Fibroblast of lung (primary cell): ENCODE measurements around the gene PDZK1. TPM values are rescaled to one million over a fixed set of nuclear protein-coding genes. Genes with fewer than 3 reads are reported as not detected.

Source experiments
- polyA plus RNA-seq, 2 donors: library from polyadenylated mRNA; depleted of rRNA in 1 of 2; stranded (reverse) in 1 of 2; unstranded in 1 of 2; fragments of >200 nt; gene quantifications; 2 replicates each; pipeline ENCODE4 v1.2.1, GENCODE V29; 2011 to 2012; ENCODE audit warnings: missing spikeins in 1 of 2
- total RNA-seq: library from RNA; depleted of rRNA; stranded (reverse); fragments of >200 nt; gene quantifications from 2 replicates; pipeline ENCODE4 v1.2.1, GENCODE V29; 2014

PDZK1 gene
- total and polyA plus RNA-seq, 2 donors (not counting 1 experiment from before 2014, with no cell fraction given), result 0.91 to 1.5 TPM

Other genes with a start within 250 kb of the PDZK1 start
- gene GPR89A, start 99.4 kb downstream of the PDZK1 start, total RNA-seq, result 22.1 and 23.6 TPM in 2 replicates
- gene GPR89A, start 99.4 kb downstream of the PDZK1 start, polyA plus RNA-seq, result 25.4 and 30.8 TPM in 2 replicates
- not detected in 2 replicates for gene CD160, start 12.1 kb upstream of the PDZK1 start, total RNA-seq
- 0.05 TPM in 1 of 2 replicates, not detected in the other for gene CD160, start 12.1 kb upstream of the PDZK1 start, polyA plus RNA-seq
- gene RNF115, start 116.7 kb upstream of the PDZK1 start, total RNA-seq, result 9.2 and 19.8 TPM in 2 replicates
- 16.2 and 25.5 TPM in 2 replicates for gene RNF115, start 116.7 kb upstream of the PDZK1 start, polyA plus RNA-seq
- gene POLR3C, start 116.8 kb upstream of the PDZK1 start, total RNA-seq, result 32.1 and 38.3 TPM in 2 replicates
- 45.1 and 64.5 TPM in 2 replicates for gene POLR3C, start 116.8 kb upstream of the PDZK1 start, polyA plus RNA-seq
- gene NUDT17, start 138.3 kb upstream of the PDZK1 start, total RNA-seq, result 2.1 and 5.1 TPM in 2 replicates
- gene NUDT17, start 138.3 kb upstream of the PDZK1 start, polyA plus RNA-seq, result 3.4 and 4.5 TPM in 2 replicates
- 5.1 and 8.9 TPM in 2 replicates for gene PIAS3, start 151.7 kb upstream of the PDZK1 start, total RNA-seq
- 22.9 and 29.3 TPM in 2 replicates for gene PIAS3, start 151.7 kb upstream of the PDZK1 start, polyA plus RNA-seq
- gene ANKRD35, start 178.5 kb upstream of the PDZK1 start, total RNA-seq, result 2.3 and 4.5 TPM in 2 replicates
- 0.65 and 3.4 TPM in 2 replicates for gene ANKRD35, start 178.5 kb upstream of the PDZK1 start, polyA plus RNA-seq
- gene ITGA10, start 202.7 kb upstream of the PDZK1 start, total RNA-seq, result 0.51 and 2.8 TPM in 2 replicates
- 1.2 and 1.7 TPM in 2 replicates for gene ITGA10, start 202.7 kb upstream of the PDZK1 start, polyA plus RNA-seq
- gene PEX11B, start 211.3 kb upstream of the PDZK1 start, total RNA-seq, result 21.1 and 28.2 TPM in 2 replicates
- 34.3 and 41.3 TPM in 2 replicates for gene PEX11B, start 211.3 kb upstream of the PDZK1 start, polyA plus RNA-seq
- gene RBM8A, start 220.1 kb upstream of the PDZK1 start, total RNA-seq, result 56.6 and 61.9 TPM in 2 replicates
- 137 and 235 TPM in 2 replicates for gene RBM8A, start 220.1 kb upstream of the PDZK1 start, polyA plus RNA-seq